Neural cell (in vitro differentiated cells): ENCODE data around the gene NKD2.

Source experiments
- EP300 ChIP-seq: fragments of 450-650 bp; conservative IDR thresholded peaks from 2 replicates; pipeline ENCODE4 v1.6.1; 2014; ENCODE audit warnings: antibody characterized with exemption, mild to moderate bottlenecking, moderate library complexity; ENCODE audit not compliant: poor library complexity, severe bottlenecking
- EZH2 ChIP-seq: fragments of 200-600, 300-800 bp; shearing (Covaris generic), sonication (generic); IDR thresholded peaks from 2 replicates; pipeline ENCODE4 v1.6.1; 2014; ENCODE audit warnings: antibody characterized with exemption, low read length, borderline replicate concordance, mild to moderate bottlenecking; ENCODE audit not compliant: insufficient read depth, poor library complexity, severe bottlenecking
- MXI1 ChIP-seq: fragments of 450-650 bp; conservative IDR thresholded peaks from 2 replicates; pipeline ENCODE4 v1.6.1; 2014; ENCODE audit warnings: antibody characterized with exemption, mild to moderate bottlenecking; ENCODE audit not compliant: poor library complexity, severe bottlenecking
- POLR2AphosphoS5 ChIP-seq: IDR thresholded peaks from 2 replicates; pipeline ENCODE4 v1.6.1; 2012
- RAD21 ChIP-seq: fragments of 450-650 bp; conservative IDR thresholded peaks from 2 replicates; pipeline ENCODE4 v1.6.1; 2014; ENCODE audit warnings: antibody characterized with exemption, mild to moderate bottlenecking, moderate library complexity
- SMC3 ChIP-seq: fragments of 450-650 bp; conservative IDR thresholded peaks from 2 replicates; pipeline ENCODE4 v1.6.1; 2014; ENCODE audit warnings: antibody characterized with exemption, mild to moderate bottlenecking, moderate library complexity; ENCODE audit not compliant: poor library complexity
- TAF1 ChIP-seq: IDR thresholded peaks from 2 replicates; pipeline ENCODE4 v1.6.1; 2012; ENCODE audit warnings: low read depth
- TF ChIP-seq, protein P1 (sequence below): fragments of 450-650 bp; IDR thresholded peaks from 2 replicates; pipeline ENCODE4 v1.5.1; 2014; ENCODE audit warnings: antibody characterized with exemption, mild to moderate bottlenecking, moderate library complexity; ENCODE audit not compliant: poor library complexity, severe bottlenecking
- TF ChIP-seq, protein P2 (sequence below): IDR thresholded peaks from 2 replicates; pipeline ENCODE4 v1.6.1; 2012; ENCODE audit warnings: borderline replicate concordance

GRCh38 chr5:1001406-1002270 lies 7.0 kb upstream of the NKD2 start:
- TF ChIP-seq EZH2, result no peak
- TF ChIP-seq, protein P1, sequence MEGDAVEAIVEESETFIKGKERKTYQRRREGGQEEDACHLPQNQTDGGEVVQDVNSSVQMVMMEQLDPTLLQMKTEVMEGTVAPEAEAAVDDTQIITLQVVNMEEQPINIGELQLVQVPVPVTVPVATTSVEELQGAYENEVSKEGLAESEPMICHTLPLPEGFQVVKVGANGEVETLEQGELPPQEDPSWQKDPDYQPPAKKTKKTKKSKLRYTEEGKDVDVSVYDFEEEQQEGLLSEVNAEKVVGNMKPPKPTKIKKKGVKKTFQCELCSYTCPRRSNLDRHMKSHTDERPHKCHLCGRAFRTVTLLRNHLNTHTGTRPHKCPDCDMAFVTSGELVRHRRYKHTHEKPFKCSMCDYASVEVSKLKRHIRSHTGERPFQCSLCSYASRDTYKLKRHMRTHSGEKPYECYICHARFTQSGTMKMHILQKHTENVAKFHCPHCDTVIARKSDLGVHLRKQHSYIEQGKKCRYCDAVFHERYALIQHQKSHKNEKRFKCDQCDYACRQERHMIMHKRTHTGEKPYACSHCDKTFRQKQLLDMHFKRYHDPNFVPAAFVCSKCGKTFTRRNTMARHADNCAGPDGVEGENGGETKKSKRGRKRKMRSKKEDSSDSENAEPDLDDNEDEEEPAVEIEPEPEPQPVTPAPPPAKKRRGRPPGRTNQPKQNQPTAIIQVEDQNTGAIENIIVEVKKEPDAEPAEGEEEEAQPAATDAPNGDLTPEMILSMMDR, result no peak
- TF ChIP-seq RAD21, result no peak
- TF ChIP-seq EP300, result no peak
- no peak for TF ChIP-seq POLR2AphosphoS5
- TF ChIP-seq, protein P2, sequence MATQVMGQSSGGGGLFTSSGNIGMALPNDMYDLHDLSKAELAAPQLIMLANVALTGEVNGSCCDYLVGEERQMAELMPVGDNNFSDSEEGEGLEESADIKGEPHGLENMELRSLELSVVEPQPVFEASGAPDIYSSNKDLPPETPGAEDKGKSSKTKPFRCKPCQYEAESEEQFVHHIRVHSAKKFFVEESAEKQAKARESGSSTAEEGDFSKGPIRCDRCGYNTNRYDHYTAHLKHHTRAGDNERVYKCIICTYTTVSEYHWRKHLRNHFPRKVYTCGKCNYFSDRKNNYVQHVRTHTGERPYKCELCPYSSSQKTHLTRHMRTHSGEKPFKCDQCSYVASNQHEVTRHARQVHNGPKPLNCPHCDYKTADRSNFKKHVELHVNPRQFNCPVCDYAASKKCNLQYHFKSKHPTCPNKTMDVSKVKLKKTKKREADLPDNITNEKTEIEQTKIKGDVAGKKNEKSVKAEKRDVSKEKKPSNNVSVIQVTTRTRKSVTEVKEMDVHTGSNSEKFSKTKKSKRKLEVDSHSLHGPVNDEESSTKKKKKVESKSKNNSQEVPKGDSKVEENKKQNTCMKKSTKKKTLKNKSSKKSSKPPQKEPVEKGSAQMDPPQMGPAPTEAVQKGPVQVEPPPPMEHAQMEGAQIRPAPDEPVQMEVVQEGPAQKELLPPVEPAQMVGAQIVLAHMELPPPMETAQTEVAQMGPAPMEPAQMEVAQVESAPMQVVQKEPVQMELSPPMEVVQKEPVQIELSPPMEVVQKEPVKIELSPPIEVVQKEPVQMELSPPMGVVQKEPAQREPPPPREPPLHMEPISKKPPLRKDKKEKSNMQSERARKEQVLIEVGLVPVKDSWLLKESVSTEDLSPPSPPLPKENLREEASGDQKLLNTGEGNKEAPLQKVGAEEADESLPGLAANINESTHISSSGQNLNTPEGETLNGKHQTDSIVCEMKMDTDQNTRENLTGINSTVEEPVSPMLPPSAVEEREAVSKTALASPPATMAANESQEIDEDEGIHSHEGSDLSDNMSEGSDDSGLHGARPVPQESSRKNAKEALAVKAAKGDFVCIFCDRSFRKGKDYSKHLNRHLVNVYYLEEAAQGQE, result no peak
- no peak for TF ChIP-seq SMC3
- TF ChIP-seq TAF1, result no peak
- TF ChIP-seq MXI1, result no peak
